NCI-H526 treated with DMSO at 0.1 percent for 48 hours (cell line): ENCODE measurements around the gene FXR2.

ENCODE experiments used
- DNase-seq: peaks from one replicate; lab custom pipeline; 2025; lab: John Stamatoyannopoulos, UW

The FXR2 gene

DNA sequence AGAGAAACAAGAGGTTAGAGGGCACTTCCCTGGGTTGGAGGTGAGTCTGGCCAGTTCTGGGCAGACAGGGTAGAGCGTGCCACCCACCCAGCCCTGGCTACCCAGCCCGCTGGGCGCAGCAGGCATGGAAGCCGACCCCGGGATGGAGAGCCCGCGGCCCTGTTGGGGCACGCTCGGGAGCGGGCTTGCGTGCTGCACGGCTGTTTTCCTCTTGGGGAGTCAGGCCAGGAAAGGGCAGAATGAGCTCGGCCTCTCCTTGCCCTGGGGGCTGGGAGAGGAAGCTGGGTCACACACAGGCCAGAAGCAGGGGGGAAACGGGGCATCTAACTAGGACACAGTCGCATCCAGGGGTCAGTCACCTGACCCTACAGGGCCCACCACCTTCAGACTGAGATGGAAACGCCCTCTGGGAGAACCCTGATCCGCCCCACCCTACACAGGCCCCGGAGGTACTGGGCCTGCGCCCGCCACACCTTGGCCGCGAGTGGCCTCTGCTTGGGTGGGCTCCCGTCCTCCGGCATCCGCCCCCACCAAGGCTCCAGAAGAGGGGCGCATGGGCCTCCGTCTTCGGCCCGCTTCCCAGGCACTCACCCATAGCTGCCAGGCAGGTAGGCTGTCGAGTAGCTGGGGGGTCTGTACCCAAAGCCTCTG, 26.0 kb downstream of the FXR2 start:
- DNase-seq, result no peak

DNA sequence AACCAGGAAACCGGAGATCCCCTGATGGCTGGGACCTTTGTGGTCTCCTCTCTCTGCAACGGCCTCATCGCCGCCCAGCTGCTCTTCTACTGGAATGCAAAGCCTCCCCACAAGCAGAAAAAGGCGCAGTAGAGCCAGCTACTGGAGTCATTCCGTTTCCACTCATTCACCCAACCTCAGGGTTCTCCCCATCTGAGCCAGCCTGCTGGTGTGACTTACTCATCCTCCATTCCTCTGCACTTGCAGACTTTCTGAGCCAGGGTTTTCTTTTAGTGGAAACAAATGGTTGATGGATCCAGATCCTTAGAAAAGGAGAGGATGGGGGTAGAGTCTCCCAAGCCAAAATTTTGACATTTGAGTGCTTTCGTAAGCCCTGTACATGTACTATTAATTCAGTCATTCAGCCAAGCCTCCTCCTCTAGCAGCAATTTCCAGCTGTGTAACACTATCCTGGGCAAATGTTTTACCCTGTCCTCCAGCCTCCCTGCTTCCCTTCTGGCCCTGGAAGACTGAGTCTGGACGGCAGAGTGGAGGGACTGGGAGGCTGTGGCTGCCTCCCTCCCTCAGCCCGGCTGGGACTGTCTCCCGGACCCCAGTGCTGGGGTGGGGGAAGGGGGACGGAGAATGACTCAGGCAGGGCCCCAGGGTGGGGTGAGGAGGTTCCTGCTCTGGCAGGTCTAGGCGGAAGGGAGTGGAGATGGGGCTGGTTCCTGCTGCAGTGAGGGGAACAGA, 27.1 kb downstream of the FXR2 start:
- DNase-seq, result no peak

DNA sequence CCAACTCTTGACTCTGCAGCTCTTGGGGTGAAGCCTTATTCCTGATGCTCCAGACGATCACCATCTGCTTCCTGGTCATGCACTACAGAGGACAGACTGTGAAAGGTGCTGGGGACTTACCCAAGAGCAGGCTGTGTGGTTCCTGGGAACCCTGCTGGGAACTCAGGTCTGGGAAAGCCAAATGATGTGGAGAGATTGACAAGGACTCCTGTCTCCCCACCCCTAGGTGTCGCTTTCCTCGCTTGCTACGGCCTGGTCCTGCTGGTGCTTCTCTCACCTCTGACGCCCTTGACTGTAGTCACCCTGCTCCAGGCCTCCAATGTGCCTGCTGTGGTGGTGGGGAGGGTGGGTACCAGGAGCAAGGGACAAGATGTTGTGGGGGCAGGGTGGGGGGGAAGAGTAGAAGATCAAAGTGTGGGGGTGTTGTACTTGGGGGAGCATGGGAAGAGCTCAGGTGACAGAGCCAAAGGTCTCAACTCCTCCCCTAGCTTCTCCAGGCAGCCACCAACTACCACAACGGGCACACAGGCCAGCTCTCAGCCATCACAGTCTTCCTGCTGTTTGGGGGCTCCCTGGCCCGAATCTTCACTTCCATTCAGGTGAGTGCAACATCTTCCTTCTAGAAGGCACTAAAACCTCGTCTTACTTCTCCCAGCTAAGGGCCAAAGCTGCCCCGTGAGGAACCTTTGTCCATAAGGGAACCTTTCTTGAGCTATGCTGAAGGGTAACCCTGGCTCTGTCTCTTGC, 27.9 kb downstream of the FXR2 start:
- no peak for DNase-seq

DNA sequence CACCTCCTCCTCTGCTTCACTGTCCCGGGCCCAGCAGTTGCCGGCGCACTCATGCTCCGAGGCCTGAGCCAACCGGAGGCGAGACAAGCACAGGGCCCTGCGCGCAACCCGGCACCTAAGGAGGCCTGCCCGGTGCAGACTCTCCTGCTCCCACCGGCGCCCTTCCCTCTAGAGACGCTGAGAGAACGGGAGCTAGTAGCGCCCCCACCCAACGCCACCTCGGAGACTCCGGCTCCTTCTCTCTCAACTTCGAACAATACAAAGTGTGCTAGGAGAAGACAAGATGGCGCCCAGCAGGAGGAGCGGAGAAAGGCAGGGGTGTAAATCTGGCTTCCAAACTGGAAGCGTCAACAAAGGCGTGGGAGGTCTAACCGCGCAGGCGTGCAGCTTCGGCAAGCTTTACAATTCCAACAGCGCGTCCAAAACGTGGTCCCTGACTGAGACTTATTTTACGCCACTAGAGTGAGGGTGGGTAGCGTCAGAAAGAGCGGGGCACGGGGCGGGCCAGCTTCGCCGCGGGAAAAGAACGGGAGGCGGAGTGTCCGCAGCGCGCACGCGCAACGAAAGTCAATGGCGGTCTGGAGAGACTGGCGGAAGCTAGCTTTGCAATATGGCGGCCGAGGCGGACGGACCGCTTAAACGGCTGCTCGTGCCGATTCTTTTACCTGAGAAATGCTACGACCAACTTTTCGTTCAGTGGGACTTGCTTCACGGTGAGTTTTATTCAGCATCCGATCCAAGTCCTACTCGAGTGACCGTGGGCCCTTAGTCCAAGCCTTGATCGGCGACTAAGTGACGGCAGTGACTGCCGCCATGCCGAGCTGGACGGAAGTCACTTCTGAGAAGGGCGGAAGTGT, 31.2 kb downstream of the FXR2 start, which contains the start of gene MPDU1:
Gene MPDU1, plus strand, starts transcription at position 600 of the 857 bp plus-strand sequence. Its CDS starts 11 bp downstream, at position 611.
- peak; percentile 82 for DNase-seq

DNA sequence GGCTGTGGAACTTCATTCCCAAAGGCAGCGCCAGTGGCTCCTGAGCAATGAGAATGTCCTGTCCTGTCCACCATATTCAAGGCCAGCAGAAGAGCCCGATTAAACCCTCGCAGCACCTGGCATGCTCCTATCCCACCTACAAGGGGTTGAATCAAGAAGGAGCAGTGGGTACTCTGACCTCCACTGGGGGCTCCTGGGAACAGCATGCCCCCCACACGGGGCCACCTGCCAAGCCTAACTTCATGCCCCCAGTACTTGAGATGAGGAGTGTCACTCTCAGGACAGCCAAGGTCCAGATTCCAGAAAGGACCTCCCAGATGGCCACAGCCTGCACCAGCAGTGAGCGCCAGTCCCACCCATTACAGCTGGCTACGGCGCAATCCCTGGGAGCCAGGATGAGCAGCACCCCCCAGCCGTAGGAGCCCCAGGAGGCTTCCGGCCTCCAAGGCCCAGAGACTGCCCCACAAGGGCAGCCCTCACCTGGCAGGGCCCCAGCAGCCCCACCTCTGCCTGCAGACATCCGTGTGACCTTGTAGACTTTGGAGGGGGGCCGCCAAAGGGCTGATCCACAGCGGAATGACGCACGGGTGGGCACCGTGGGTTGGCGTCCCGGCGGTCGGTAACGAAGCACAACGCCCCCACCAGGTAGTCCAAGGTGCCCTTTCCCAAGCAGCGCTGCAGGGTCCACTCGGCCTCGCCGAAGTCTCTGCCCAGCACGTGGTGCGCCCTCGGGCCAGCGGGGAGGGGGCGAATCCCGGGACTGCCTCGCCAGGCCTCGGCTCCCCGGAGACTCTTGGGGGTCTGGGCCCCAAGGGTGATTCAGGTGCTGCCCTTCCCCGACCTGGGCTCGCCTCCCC, 32.1 kb downstream of the FXR2 start:
- DNase-seq, result no peak

DNA sequence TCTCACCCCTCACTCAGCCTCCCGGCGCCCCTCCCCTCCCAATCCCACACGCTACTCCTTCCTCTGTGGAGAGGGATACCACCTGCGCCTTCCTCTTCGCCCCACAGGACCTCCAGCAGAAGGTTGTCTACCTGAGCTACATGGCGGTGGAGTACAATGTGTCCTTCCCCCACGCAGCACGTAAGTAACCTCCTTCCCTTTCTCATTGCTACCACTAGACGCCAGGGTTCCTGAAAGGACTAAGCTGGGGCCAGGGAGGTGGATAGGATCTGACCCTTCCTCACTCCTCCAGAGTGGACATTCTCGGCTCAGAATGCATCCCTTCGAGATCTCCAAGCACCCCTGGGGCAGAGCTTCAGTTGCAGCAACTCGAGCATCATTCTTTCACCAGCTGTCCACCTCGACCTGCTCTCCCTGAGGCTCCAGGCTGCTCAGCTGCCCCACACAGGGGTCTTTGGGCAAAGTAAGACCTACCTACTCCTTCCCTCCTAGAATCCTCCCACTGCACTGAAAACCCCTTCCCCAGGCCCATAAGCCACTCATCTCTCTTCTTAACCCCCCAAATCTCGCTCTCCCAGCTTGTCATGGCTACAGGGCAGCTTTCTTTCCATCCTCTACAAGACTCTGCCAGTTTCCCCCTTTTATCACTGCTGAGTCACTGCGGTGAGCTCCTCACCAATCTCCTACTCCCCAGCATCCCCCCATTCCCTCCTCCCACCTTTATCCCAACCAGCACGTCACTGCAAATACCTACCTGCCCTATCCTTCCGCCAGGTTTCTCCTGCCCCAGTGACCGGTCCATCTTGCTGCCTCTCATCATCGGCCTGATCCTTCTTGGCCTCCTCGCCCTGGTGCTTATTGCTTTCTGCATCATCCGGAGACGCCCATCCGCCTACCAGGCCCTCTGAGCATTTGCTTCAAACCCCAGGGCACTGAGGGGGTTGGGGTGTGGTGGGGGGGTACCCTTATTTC, 33.8 kb downstream of the FXR2 start:
- no peak for DNase-seq

DNA sequence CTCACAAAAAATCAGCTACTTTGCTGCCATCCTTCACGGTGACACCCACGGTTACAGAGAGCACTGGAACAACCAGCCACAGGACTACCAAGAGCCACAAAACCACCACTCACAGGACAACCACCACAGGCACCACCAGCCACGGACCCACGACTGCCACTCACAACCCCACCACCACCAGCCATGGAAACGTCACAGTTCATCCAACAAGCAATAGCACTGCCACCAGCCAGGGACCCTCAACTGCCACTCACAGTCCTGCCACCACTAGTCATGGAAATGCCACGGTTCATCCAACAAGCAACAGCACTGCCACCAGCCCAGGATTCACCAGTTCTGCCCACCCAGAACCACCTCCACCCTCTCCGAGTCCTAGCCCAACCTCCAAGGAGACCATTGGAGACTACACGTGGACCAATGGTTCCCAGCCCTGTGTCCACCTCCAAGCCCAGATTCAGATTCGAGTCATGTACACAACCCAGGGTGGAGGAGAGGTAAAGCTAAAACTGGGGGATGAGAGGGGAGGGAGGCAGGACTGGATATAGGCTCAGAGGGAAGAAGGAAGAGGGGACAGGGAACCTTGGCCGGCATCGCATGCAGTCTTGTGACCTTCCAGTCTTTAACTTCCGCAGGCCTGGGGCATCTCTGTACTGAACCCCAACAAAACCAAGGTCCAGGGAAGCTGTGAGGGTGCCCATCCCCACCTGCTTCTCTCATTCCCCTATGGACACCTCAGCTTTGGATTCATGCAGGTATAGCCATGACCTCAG, 34.7 kb downstream of the FXR2 start:
- no peak for DNase-seq

DNA sequence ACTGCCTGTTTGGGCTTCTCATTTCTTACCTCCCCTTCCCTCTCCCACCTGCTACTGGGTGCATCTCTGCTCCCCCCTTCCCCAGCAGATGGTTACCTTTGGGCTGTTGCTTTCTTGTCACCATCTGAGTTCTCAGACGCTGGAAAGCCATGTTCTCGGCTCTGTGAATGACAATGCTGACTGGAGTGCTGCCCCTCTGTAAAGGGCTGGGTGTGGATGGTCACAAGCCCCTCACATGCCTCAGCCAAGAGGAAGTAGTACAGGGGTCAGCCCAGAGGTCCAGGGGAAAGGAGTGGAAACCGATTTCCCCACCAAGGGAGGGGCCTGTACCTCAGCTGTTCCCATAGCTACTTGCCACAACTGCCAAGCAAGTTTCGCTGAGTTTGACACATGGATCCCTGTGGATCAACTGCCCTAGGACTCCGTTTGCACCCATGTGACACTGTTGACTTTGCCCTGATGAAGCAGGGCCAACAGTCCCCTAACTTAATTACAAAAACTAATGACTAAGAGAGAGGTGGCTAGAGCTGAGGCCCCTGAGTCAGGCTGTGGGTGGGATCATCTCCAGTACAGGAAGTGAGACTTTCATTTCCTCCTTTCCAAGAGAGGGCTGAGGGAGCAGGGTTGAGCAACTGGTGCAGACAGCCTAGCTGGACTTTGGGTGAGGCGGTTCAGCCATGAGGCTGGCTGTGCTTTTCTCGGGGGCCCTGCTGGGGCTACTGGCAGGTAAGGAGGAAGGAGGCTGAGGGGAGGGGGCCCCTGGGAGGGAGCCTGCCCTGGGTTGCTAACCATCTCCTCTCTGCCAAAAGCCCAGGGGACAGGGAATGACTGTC, 35.5 kb downstream of the FXR2 start, which contains the start of gene CD68:
Gene CD68, plus strand, starts transcription at position 638 of the 833 bp plus-strand sequence. Its CDS starts 40 bp downstream, at position 678.
- no peak for DNase-seq

DNA sequence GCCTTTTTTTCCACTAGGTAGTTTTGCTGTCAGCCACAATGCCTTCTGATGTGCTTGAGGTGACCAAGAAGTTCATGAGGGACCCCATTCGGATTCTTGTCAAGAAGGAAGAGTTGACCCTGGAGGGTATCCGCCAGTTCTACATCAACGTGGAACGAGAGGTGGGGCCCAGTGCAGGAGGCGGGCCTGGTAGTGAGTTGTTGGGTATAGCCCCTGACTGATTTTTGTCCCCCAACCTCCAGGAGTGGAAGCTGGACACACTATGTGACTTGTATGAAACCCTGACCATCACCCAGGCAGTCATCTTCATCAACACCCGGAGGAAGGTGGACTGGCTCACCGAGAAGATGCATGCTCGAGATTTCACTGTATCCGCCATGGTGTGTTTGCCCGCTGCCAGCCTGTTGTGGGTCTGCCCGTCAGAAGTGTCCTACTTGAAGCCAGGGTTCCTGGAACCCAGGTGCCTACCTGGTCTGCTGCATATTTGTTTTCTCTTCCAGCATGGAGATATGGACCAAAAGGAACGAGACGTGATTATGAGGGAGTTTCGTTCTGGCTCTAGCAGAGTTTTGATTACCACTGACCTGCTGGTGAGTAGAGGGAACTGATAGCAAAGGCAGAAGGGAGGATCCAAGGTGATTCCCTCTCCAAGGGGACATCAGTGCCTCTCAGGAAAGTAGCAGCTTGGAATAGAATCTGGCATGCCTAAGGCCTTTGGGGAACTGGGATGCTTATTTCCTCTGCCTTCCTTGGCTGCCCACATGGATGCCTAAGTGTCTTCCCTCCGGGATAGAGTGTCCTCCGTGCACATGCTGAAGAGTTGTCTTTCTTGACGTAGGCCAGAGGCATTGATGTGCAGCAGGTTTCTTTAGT, 37.1 kb downstream of the FXR2 start:
- DNase-seq, result no peak

DNA sequence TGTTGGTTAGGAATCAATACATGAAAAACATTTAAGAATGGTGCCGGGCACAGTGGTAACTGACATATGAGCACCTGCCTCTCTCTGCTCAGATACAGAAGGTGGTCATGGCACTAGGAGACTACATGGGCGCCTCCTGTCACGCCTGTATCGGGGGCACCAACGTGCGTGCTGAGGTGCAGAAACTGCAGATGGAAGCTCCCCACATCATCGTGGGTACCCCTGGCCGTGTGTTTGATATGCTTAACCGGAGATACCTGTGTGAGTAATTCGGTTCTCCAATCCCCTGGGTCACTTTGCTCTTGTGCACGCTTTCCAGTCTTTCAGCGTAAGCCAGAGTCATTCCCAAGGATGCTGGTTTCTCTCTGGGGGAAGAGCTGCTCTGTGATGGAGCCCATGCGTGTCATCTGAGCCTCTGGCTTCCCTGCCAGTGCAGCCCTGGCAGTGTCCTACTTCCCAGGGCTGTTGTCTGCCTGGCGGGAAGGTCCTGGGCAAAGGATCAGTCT, 38.2 kb downstream of the FXR2 start:
- no peak for DNase-seq

DNA sequence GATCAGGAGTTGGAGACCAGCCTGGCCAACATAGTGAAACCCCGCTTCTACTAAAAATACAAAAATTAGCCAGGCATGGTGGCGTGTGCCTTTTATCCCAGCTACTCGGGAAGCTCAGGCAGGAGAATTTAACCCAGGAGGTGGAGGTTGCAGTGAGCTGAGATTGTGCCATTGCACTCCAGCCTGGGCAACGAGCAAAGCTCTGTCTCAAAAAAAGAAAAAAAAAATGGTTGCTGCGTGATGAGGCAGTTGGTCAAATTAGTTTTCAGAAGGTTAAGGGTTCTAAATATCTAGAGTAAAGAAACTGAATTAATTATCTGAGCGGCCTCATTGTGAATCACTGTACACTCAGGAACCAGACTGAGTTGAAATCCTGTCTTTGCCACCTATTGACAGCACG, 38.7 kb downstream of the FXR2 start:
- no peak for DNase-seq

DNA sequence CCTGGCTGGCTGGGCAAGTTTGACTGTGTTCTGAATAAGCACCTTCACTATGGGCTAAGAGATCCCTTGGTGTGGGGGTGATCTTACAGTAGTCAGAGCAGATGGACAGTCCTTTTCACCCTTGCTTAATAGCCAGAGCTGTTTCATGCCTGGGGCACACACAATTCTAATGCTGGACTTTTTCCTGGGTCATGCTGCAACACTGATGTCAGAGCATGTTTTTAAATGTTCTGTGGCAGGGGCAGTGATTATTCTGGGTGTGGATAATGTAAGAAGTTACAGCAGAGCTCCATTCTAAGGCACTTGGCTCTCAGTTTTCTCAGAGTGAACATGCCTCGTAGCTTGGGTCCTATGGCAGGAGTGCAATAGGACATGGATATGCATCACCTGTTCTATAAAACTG, 39.2 kb downstream of the FXR2 start:
- DNase-seq, result no peak

DNA sequence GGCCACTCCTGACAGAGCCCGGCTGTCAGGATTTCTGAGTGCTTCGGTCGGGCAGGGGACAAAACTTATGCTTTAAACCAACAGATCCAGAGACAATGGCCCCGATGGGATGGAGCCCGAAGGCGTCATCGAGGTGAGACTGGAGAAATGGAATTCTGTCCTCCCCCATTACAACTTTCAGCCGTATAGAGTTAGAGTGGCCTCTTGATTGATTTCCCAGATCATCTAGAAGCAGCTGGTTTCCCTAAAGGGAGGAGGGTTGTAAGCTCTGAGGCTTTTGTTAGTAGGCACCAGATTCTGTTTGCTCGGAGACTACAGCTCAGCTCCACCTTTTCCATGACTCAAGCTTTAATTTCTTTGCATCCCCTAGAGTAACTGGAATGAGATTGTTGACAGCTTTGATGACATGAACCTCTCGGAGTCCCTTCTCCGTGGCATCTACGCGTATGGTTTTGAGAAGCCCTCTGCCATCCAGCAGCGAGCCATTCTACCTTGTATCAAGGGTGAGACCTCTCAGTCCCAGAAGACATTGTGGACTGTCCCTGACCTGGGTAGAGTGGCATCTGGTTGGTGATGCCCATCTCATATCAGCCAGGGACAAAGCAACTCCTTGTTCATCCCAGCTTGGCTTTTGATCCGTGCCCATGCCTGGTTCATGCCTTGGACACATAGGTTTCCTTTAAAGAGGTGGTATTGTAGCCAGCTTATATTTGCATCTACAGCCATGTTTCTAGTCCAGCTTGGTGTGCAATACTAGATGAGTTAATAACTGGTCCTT, 40.3 kb downstream of the FXR2 start:
- DNase-seq, result no peak

DNA sequence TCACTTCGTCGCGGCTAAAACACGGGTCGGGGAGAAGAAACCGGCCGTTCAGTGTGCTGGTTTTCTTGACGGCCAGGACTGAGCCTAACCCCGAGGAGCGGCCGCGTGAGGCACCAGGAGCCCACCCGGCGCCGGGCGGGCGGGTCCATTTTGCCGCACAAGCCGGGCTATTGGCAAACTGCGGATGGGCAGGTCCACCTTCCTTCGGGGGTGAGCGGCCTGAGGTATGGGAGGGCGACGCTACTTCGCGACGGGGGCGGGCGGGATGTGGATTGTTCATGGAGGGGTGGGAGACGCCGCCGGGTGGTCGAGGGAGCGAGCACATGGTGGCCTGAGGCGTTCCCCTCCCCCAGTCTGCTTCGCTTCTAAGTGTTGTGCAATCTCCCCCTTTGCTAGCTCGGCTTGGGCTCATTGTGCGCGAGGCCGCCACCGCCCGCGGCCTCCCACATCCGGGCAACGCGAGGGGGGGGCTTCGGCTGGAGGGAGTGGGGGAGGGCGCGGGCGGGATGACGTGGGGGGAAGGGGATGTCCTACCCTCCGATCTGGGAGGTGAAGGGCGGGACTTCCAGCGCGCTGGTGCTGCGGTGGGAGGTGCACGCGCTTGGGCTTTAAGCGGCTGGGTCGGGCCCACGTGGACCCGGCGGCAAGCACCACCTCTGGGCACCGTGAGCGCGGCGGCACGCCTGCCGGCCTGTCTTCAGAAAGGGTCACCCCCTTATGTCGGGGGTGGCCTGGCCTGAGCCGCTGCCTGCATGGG, 41.2 kb downstream of the FXR2 start:
- DNase-seq, result no peak
